Liver (tissue), 9 donors: ENCODE results near the gene AKR1B1. TPM values are rescaled to one million over a fixed set of nuclear protein-coding genes. Genes with fewer than 3 reads are reported as not detected.

ENCODE experiments used
- DNase-seq: peaks from one replicate; pipeline ENCODE4 v3.0.0-alpha.2; 2017; ENCODE audit warnings: low spot score
- H3K27ac ChIP-seq, 2 donors: one replicate each; pipeline ENCODE4 v1.7.0; 2013; ENCODE audit warnings: inconsistent platforms in 2 of 2, low read length in 2 of 2, control low read depth in 1 of 2, low read depth in 1 of 2, mild to moderate bottlenecking in 1 of 2
- H3K27me3 ChIP-seq, 4 donors: one replicate each; pipeline versions ENCODE4 v1.6.1 to v1.7.0; 2013; ENCODE audit warnings: low read length in 3 of 4, inconsistent platforms in 1 of 4, mild to moderate bottlenecking in 1 of 4, moderate library complexity in 1 of 4; ENCODE audit not compliant: control insufficient read depth in 4 of 4, insufficient read depth in 4 of 4
- H3K36me3 ChIP-seq, 4 donors: one replicate each; pipeline versions ENCODE4 v1.6.1 to v1.7.0; 2013; ENCODE audit warnings: low read length in 3 of 4, mild to moderate bottlenecking in 3 of 4, low read depth in 1 of 4, moderate library complexity in 1 of 4; ENCODE audit not compliant: control insufficient read depth in 4 of 4, insufficient read depth in 3 of 4
- H3K4me1 ChIP-seq, 4 donors: one replicate each; pipeline versions ENCODE4 v1.6.1 to v1.7.0; 2013; ENCODE audit warnings: low read length in 3 of 4, mild to moderate bottlenecking in 3 of 4, moderate library complexity in 1 of 4; ENCODE audit not compliant: control insufficient read depth in 4 of 4, insufficient read depth in 4 of 4
- H3K4me3 ChIP-seq, 3 donors: one replicate each; pipeline versions ENCODE4 v1.6.1 to v1.7.0; 2013; ENCODE audit warnings: low read length in 3 of 3, control low read depth in 1 of 3, low read depth in 1 of 3, mild to moderate bottlenecking in 1 of 3
- H3K9ac ChIP-seq, 2 donors: one replicate each; pipeline ENCODE4 v1.7.0; 2013; ENCODE audit warnings: low read length in 2 of 2, mild to moderate bottlenecking in 2 of 2, moderate library complexity in 2 of 2, control low read depth in 1 of 2, low read depth in 1 of 2
- H3K9me3 ChIP-seq, 4 donors: one replicate each; pipeline versions ENCODE4 v1.6.1 to v1.7.0; 2013; ENCODE audit warnings: low read length in 3 of 4; ENCODE audit not compliant: control insufficient read depth in 4 of 4
- EGR1 ChIP-seq, 2 donors: IDR thresholded peaks; 2 replicates each; pipeline ENCODE4 v1.6.1; 2016 to 2018; ENCODE audit warnings: antibody characterized with exemption in 2 of 2, low read depth in 2 of 2
- FOXA1 ChIP-seq: IDR thresholded peaks from 2 replicates; pipeline ENCODE4 v1.6.1; 2016; ENCODE audit warnings: antibody characterized with exemption
- FOXA2 ChIP-seq: IDR thresholded peaks from 2 replicates; pipeline ENCODE4 v1.6.1; 2016; ENCODE audit warnings: antibody characterized with exemption
- GABPA ChIP-seq, 2 donors: IDR thresholded peaks in 1 of 2; conservative IDR thresholded peaks in 1 of 2; 2 replicates each; pipeline ENCODE4 v1.6.1; 2016; ENCODE audit warnings: antibody characterized with exemption in 2 of 2, mild to moderate bottlenecking in 1 of 2, moderate library complexity in 1 of 2
- HNF4A ChIP-seq, 2 donors: conservative IDR thresholded peaks; 2 replicates each; pipeline ENCODE4 v1.6.1; 2016; ENCODE audit warnings: antibody characterized with exemption in 2 of 2, mild to moderate bottlenecking in 2 of 2
- HNF4G ChIP-seq: IDR thresholded peaks from 2 replicates; pipeline ENCODE4 v1.6.1; 2016; ENCODE audit warnings: antibody characterized with exemption
- JUND ChIP-seq, 2 donors: IDR thresholded peaks; 2 replicates each; pipeline ENCODE4 v1.6.1; 2016; ENCODE audit warnings: antibody characterized with exemption in 2 of 2
- NR2F2 ChIP-seq: IDR thresholded peaks from 2 replicates; pipeline ENCODE4 v1.6.1; 2016; ENCODE audit warnings: antibody characterized with exemption
- RAD21 ChIP-seq, 2 donors: IDR thresholded peaks; 2 replicates each; pipeline ENCODE4 v1.6.1; 2016; ENCODE audit warnings: antibody characterized with exemption in 2 of 2, mild to moderate bottlenecking in 2 of 2
- RXRA ChIP-seq, 2 donors: IDR thresholded peaks; 2 replicates each; pipeline ENCODE4 v1.6.1; 2017 to 2018; ENCODE audit warnings: antibody characterized with exemption in 2 of 2, mild to moderate bottlenecking in 1 of 2
- TAF1 ChIP-seq: conservative IDR thresholded peaks from 2 replicates; pipeline ENCODE4 v1.6.1; 2016; ENCODE audit warnings: antibody characterized with exemption, mild to moderate bottlenecking
- YY1 ChIP-seq: IDR thresholded peaks from 2 replicates; pipeline ENCODE4 v1.6.1; 2016; ENCODE audit warnings: antibody characterized with exemption, mild to moderate bottlenecking
- WGBS: extraction: QIAGEN DNeasy Blood & Tissue Kit; methylation state at CpG from one replicate; pipeline ENCODE4 v1.1.7; 2013; 5-methylcytosine and 5-hydroxymethylcytosine counted together
- polyA plus RNA-seq, 2 donors: library from polyadenylated mRNA; stranded (reverse) in 1 of 2; unstranded in 1 of 2; fragments of 200-250 nt in 1 of 2; fragments of >200 nt in 1 of 2; fragmentation: Nextera tagmentation in 1 of 2; extraction: Ambion mirVana in 1 of 2; gene quantifications; one replicate each; pipeline versions ENCODE4 v1.2.1 to v1.2.3, GENCODE V29; 2013 to 2015
- total RNA-seq, 2 donors: library from RNA; depleted of rRNA; stranded (reverse); fragments of >200 nt; gene quantifications; one replicate each; pipeline ENCODE4 v1.2.3, GENCODE V29; 2014
- TF ChIP-seq, protein P1 (sequence below): IDR thresholded peaks from 2 replicates; pipeline ENCODE4 v1.6.1; 2016; ENCODE audit warnings: antibody characterized with exemption
- TF ChIP-seq, protein P2 (sequence below): fragments of 150-350 bp; IDR thresholded peaks from 2 replicates; pipeline ENCODE4 v1.5.1; 2017; ENCODE audit warnings: improper control_type of control experiment, low read depth, low read length; ENCODE audit not compliant: missing input control
- TF ChIP-seq, protein P3 (sequence below): IDR thresholded peaks from 2 replicates; pipeline ENCODE4 v1.6.1; 2016; ENCODE audit warnings: antibody characterized with exemption
- TF ChIP-seq, protein P4 (sequence below): IDR thresholded peaks from 2 replicates; pipeline ENCODE4 v1.6.1; 2016; ENCODE audit warnings: antibody characterized with exemption
- donor health status: healthy.
- donor health status: healthy.
- donor health status: healthy.
- donor health status: healthy.
- donor health status: healthy.

Gene AKR1B1
- total and polyA plus RNA-seq, 4 donors, result 10.8 to 12.6 (median 11.6) TPM

DNA sequence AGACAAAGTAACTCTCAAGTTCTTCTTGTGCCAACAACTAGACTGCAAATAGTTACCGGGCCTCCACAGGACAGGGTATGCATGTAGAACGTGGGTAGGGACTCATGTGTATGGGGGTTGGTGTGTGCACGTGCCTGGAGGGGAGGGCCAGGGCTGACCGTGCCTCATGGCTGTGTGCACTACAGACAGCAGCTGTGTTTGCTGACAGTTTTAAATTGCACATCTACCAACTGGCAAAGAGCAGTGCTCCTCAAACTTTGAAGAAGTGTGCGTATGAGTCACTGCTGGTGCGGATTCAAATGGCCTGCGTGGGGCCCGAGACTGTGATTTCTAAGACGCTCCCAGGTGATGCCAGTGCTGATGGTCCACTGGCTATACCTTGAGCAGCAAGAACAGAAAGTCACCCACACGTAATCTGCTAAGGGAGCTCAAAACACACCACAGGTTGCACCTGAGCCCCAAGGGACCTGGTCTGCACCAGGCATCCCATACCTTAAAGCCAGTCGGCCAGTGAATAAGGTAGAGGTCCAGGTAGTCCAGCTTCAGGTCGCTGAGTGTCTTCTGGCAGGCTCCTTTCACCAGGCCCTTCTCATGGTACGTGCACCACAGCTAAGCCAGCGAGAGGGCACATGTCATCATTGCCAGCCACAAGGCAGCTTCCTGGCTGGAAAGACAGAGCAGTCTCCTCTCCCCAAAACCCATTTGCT, 8.5 kb downstream of the AKR1B1 start:
- H3K4me3 ChIP-seq, result no peak overlapping the region
- no peaks in the 10 kb centered on the region for H3K9me3 ChIP-seq
- peaks cover 0 to 3% (median 0%) of the 10 kb centered on the region in 4 donors for H3K4me1 ChIP-seq
- H3K36me3 ChIP-seq, result peaks cover 0 to 7% (median 2%) of the 10 kb centered on the region in 4 donors
- H3K27ac ChIP-seq, result no peak overlapping the region
- no peak overlapping the region for H3K9ac ChIP-seq
- TF ChIP-seq FOXA2 (no peak), GABPA (IDR thresholded peaks at IDR 0.05 in 1 of 2, conservative IDR thresholded peaks at IDR 0.05 in 1 of 2) (no peak), NR2F2 (no peak), YY1 (no peak), JUND (IDR thresholded peaks at IDR 0.05) (no peak), HNF4A (conservative IDR thresholded peaks at IDR 0.05) (no peak), HNF4G (no peak), FOXA1 (no peak), TAF1 (no peak)
- TF ChIP-seq, protein P1, sequence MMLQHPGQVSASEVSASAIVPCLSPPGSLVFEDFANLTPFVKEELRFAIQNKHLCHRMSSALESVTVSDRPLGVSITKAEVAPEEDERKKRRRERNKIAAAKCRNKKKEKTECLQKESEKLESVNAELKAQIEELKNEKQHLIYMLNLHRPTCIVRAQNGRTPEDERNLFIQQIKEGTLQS, result no peak
- TF ChIP-seq, protein P2, sequence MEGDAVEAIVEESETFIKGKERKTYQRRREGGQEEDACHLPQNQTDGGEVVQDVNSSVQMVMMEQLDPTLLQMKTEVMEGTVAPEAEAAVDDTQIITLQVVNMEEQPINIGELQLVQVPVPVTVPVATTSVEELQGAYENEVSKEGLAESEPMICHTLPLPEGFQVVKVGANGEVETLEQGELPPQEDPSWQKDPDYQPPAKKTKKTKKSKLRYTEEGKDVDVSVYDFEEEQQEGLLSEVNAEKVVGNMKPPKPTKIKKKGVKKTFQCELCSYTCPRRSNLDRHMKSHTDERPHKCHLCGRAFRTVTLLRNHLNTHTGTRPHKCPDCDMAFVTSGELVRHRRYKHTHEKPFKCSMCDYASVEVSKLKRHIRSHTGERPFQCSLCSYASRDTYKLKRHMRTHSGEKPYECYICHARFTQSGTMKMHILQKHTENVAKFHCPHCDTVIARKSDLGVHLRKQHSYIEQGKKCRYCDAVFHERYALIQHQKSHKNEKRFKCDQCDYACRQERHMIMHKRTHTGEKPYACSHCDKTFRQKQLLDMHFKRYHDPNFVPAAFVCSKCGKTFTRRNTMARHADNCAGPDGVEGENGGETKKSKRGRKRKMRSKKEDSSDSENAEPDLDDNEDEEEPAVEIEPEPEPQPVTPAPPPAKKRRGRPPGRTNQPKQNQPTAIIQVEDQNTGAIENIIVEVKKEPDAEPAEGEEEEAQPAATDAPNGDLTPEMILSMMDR, result no peak
- TF ChIP-seq, protein P3, sequence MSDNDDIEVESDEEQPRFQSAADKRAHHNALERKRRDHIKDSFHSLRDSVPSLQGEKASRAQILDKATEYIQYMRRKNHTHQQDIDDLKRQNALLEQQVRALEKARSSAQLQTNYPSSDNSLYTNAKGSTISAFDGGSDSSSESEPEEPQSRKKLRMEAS, result no peak
- WGBS, result 88% methylated on average over 14 of the region's 14 CpGs
- no peaks in the 10 kb centered on the region for H3K27me3 ChIP-seq
- DNase-seq, result no peak

DNA sequence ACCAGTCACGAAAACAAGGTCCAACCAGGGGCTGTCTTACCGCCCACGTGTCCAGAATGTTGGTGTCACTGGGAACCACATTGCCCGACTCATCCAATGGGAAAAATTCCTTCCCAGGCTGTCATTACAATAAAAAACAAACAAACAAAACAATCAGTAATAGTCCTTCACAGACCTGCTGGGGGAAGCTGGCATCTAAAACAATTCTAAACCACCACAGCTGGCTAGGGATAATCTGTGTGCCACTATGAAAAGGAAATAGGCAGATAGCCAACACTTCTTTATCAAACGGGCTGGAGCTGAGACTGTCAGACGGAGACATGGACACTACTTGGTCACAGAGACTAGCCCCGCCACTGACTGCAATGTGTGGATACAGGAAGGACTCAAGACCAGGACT, 9.2 kb downstream of the AKR1B1 start:
- no peak for DNase-seq
- no peak for TF ChIP-seq RAD21 (IDR thresholded peaks at IDR 0.05)
- no peak for TF ChIP-seq YY1
- TF ChIP-seq, protein P1, result no peak
- no peak for TF ChIP-seq NR2F2
- no peak for TF ChIP-seq FOXA1
- TF ChIP-seq, protein P3, result no peak
- no peak for TF ChIP-seq TAF1
- TF ChIP-seq HNF4G, result no peak
- TF ChIP-seq EGR1 (IDR thresholded peaks at IDR 0.05; ENCODE audit: low read depth in 2 of 2), result no peak
- no peak for TF ChIP-seq RXRA (IDR thresholded peaks at IDR 0.05)
- TF ChIP-seq JUND (IDR thresholded peaks at IDR 0.05), result no peak
- TF ChIP-seq, protein P2, result no peak
- TF ChIP-seq, protein P4, sequence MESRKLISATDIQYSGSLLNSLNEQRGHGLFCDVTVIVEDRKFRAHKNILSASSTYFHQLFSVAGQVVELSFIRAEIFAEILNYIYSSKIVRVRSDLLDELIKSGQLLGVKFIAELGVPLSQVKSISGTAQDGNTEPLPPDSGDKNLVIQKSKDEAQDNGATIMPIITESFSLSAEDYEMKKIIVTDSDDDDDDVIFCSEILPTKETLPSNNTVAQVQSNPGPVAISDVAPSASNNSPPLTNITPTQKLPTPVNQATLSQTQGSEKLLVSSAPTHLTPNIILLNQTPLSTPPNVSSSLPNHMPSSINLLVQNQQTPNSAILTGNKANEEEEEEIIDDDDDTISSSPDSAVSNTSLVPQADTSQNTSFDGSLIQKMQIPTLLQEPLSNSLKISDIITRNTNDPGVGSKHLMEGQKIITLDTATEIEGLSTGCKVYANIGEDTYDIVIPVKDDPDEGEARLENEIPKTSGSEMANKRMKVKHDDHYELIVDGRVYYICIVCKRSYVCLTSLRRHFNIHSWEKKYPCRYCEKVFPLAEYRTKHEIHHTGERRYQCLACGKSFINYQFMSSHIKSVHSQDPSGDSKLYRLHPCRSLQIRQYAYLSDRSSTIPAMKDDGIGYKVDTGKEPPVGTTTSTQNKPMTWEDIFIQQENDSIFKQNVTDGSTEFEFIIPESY, result no peak
- no peak for TF ChIP-seq GABPA (IDR thresholded peaks at IDR 0.05 in 1 of 2, conservative IDR thresholded peaks at IDR 0.05 in 1 of 2)
- peaks cover 0 to 3% (median 0%) of the 10 kb centered on the region in 4 donors for H3K4me1 ChIP-seq
- no peak overlapping the region for H3K4me3 ChIP-seq
- no peak overlapping the region for H3K9ac ChIP-seq
- peaks cover 0 to 7% (median 2%) of the 10 kb centered on the region in 4 donors for H3K36me3 ChIP-seq
- no peaks in the 10 kb centered on the region for H3K27me3 ChIP-seq
- WGBS, result 81% methylated on average over 7 of the region's 7 CpGs
- no peak overlapping the region for H3K27ac ChIP-seq
- H3K9me3 ChIP-seq, result no peaks in the 10 kb centered on the region
